ENCODE data around the gene CALM1.
"Not testable (repeated sequence)": the region's sequence is repeated elsewhere in the genome, so short reads cannot be mapped to it uniquely, and the experiment has no call there.

CALM1 gene

GRCh38 chr14:90383731-90384542, 12.9 kb upstream of the CALM1 start:
- DNase-seq (ENCODE audit: low spot score): peak; percentile 66

GRCh38 chr14:90384543-90384911, 12.3 kb upstream of the CALM1 start:
- peak; percentile 43 for DNase-seq (ENCODE audit: low spot score)

- DNase-seq (ENCODE audit: low spot score): no peak
Measured at GRCh38 chr14:90386321-90386720, 10.5 kb upstream of the CALM1 start.

DNA sequence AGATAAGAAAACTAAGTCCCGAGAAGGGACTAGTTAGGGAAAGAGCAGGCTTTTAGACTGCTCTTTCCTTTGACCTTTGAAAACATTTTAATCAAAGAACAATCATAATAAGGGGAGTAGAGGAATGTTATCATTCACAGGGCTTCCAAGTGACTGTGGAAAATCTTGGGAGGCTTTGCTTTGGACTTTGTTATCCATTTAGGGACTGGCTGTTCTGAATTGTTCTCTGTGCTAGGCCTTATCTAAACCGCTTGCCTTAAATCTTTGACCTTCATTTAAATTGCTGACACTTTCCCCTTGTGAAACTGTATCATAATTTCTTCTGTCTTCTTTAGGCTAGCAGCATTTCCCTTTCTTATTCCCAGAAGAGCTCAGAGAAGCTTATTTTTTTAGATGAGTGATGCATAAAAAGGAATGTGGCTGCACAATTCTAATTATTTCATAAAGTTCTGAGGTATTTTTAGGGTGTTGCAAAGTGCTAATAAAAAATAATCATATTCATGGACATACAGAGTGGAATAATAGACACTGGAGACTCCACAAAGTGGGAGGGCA, 9.5 kb upstream of the CALM1 start:
- DNase-seq (ENCODE audit: low spot score): no peak

DNA sequence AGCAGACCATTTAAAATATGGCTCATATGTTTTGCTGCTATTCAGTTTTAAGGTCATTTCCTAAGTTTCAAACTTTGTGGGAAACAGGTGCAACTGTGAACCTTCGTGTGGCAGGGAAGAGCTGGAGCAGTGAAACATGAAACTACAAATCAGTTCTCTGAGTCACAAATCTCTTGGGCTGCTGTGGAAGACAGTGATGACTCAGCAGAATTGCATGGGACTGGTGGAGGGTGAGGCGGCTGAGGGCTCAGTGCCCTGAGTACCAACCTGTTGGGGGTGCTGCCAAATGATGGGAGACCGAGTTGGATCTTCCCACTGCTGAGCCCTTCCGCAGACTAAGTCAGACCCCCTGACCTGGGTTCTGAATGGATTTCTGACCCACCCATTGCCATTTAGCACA, 8.4 kb upstream of the CALM1 start:
- DNase-seq (ENCODE audit: low spot score): peak; percentile 74

GRCh38 chr14:90388982-90389381, 7.8 kb upstream of the CALM1 start:
- DNase-seq (ENCODE audit: low spot score): no peak

DNA sequence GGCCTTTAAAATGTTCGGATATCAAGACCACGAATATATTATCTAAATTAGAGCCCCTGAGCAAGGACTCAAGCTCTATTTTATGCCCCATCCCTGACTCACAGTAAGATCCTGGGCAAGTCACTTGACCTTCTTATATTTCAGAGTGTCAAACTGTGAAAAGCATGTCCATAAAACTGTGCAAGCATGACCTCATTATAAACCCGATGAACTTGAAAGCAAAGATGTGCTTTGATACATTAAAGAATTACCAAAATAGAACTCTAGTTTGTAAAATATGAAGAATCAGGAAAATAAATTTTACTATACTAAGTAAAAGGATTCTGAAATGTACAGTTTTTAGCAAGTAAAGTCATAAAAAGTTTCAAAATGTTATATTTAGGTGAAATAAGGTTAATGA, 2.9 kb upstream of the CALM1 start:
- DNase-seq (ENCODE audit: low spot score): no peak

- not testable (repeated sequence) for DNase-seq (ENCODE audit: low spot score)
Measured at GRCh38 chr14:90394782-90395181, 2.0 kb upstream of the CALM1 start.

DNA sequence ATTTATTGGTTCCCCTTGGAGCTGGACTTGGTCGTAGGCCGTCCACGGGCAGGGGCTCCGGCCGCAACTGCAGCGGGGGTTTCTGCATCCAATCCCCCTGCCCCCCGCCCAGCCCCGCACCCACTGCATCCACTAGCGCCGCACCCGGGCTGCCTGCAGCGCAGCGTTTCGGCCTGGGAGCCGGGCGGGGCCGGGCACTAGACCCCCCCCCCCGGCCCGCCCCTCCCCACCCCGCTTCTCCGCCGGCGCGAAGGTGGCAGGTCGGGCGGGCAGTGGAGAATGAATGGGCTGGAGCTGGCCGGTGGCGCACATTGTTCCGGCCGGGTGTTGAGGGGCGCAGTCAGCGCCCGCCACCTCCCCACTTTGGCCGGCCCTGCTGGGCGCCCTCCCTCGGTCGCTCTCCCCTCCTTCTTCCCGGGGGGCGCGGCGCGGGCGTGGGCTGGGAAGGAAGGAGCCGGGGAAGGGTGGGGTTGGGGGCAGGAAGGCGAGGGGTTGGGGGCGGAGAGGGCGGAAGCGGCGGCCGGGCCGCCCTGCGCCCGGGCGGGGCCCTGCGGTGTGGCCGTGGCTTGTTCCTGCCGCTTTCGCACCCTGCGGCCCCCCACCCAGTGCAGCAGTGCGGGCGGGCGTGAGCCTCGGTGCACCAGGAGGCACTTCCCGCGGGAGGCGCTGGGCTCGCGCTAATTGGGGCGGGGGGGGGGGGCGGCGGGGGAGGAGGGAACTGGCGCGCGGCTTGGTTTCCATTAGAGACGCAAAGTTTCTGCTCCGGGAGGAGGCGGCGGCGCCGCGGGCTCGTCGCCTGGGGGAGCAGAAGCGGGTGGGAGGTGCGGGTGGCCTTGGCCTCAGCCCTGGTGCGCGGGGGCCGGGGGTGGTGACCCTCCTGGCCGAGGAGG, 841 bp downstream of the CALM1 start:
- peak; percentile 57 for DNase-seq (ENCODE audit: low spot score)

DNA sequence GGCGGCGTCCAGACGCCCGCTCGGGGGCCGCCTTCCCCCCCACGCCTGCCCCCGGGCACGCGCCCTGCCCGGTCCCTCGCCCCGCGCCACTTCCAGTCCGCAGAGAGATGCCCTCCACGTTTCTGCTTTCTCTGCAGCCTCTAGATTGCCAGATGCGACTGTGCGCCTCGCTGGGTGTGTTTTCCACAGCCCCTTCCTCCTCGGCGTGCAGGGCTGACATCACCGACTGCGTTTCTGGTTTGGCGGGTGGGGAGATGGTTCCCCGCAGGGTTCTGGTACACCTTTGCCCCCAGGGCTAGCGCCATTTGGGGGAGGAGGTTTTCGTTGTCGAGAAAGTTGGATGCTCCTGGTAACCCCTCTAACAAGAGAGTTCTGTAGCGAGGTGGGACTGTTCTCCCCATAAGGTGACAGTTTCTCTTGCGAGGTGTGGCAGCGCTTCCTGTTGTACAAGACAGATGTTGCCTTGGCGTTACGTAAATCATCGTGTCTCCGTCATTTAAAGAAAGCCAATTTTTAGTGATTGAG, 1.5 kb downstream of the CALM1 start:
- DNase-seq (ENCODE audit: low spot score): peak; percentile 54

GRCh38 chr14:90398841-90399540, 2.2 kb downstream of the CALM1 start:
- DNase-seq (ENCODE audit: low spot score): no peak

- peak; percentile 94 for DNase-seq (ENCODE audit: low spot score)
Measured at GRCh38 chr14:90399541-90400444, 3.0 kb downstream of the CALM1 start.

GRCh38 chr14:90400904-90401561, 4.2 kb downstream of the CALM1 start:
- no peak for DNase-seq (ENCODE audit: low spot score)

GRCh38 chr14:90402016-90402415, 5.2 kb downstream of the CALM1 start:
- no peak for DNase-seq (ENCODE audit: low spot score)

DNA sequence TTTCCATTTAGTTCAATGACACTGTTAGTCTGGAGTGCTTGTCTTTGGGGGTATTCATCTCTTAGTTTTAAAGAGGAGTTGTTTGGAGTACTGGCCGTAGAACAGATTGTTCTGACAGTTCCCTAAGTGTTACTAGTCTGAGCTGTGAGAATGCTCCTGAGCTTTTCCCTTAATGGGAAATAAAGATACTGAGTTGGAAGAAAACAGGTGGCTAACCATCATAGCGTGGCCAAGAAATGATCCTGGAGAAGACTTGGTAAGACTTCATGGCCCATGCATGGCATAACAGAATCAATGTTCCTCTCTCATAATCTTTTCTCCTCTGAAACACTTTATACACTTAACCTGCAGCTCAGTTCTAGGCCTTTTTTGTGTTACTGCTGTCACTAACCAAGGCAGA, 6.2 kb downstream of the CALM1 start:
- no peak for DNase-seq (ENCODE audit: low spot score)

- DNase-seq (ENCODE audit: low spot score): no peak
Measured at GRCh38 chr14:90405101-90405500, 8.3 kb downstream of the CALM1 start.

DNA sequence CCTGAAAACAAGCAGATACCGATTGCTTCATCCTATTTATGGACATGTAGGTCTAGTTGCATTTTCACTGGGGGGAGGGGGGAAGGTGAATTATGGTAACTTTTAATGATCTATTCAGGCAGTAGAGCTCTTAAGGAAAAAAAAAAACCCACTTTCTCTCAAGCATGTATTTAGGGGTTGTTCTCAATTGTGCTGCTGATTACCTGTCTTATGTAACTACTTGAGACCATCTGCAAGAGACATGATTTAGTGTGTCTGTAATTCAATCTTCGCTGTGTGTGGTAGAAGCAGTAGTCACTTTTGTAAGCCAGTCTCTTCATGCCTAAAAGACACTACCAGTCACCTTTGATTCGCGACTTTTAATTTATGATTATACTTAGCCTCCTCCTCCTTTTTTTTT, 8.9 kb downstream of the CALM1 start:
- DNase-seq (ENCODE audit: low spot score): no peak

- no peak for DNase-seq (ENCODE audit: low spot score)
Measured at GRCh38 chr14:90406384-90406798, 9.6 kb downstream of the CALM1 start.

DNA sequence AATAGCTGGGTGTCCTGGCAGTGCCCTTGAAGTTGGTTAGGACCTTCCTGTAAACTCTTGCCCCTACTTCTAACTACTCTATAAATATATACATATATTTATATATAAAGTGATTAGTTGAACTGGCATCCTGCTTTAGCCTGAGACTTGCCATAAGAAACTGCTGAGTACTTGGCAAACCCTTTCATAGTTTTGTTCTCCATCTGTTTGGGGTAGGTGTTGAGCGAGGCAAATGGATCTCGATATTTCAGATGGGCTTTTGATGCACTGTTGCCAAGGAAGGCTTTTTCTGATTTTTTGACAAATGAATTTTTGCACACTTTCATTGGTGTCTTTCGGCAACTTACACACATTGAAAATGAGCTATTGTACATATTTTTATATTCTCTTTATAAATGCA, 10.4 kb downstream of the CALM1 start:
- DNase-seq (ENCODE audit: low spot score): no peak

DNA sequence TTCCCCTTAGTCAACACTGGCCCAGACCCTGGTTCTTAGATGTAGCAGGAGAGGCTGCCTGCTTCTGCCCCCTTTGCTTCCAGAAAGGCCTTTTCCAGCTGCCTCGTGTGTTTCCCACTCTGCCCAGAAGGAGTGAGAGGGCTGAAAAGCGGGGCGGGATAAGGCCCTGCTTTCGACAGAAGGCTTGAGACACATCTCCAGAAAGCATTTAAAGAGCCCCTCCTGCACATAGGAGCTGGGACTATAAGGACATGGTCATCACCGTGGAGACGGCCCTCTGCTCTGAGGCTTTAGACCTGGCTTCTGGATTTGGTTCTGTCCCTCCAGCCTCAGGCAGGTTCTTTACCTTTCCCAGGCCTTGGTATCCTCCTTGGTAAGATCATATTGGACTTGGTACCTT, 11.9 kb downstream of the CALM1 start:
- DNase-seq (ENCODE audit: low spot score): no peak

All from SW480 (cell line).